GM12891 (cell line): Measurements from ENCODE around the gene DTD1.

ENCODE experiments used
- DNase-seq: peaks from one replicate; pipeline ENCODE4 v3.0.0; 2011; ENCODE audit warnings: low spot score; ENCODE audit not compliant: insufficient read length
- FAIRE-seq: peaks from 2 replicates; lab custom pipeline; 2011; peaks lifted over from hg19 to GRCh38; lab: Jason Lieb, UNC
- PAX5 ChIP-seq: IDR thresholded peaks from 2 replicates; pipeline ENCODE4 v1.6.1; 2011; ENCODE audit warnings: low read length, moderate library complexity, mild to moderate bottlenecking; ENCODE audit not compliant: insufficient read depth, severe bottlenecking
- POLR2A ChIP-seq: IDR thresholded peaks from 2 replicates; pipeline ENCODE4 v1.6.1; 2011; ENCODE audit warnings: low read depth, low read length, control low read depth
- POLR2AphosphoS5 ChIP-seq: IDR thresholded peaks from 2 replicates; pipeline ENCODE4 v1.6.1; 2011; ENCODE audit warnings: low read depth, low read length, control low read depth
- POU2F2 ChIP-seq: IDR thresholded peaks from 2 replicates; pipeline ENCODE4 v1.6.1; 2011; ENCODE audit warnings: low read depth, mild to moderate bottlenecking, control low read depth, low read length, moderate library complexity
- SPI1 ChIP-seq: IDR thresholded peaks from 2 replicates; pipeline ENCODE4 v1.6.1; 2011; ENCODE audit warnings: low read depth, low read length, control low read depth
- TAF1 ChIP-seq: IDR thresholded peaks from 2 replicates; pipeline ENCODE4 v1.6.1; 2011; ENCODE audit warnings: low read depth, low read length, control low read depth

DTD1 gene

DNA sequence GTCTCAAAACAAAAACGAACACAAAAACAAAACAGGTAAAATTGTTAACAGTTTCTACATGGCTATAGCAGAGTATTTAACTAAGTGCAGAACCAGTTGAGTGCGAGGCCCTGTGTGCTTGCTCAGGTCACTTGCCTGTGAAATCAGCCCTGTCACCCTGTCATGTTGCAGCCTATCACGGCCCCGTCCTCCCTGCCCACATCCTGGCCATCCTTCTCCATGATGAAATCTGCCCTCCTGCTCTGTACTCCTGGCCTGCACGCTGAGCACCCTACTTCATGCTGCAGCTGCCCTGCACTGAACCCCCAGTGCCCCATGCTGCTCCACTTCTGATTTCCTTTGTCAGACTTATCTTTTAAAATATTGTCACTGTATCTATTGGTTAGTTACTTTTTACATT is 62.4 kb downstream of the DTD1 start:
- FAIRE-seq (no peak), DNase-seq (no peak)
- no peak for TF ChIP-seq SPI1
- TF ChIP-seq POLR2A = no peak
- no peak for TF ChIP-seq PAX5
- no peak for TF ChIP-seq TAF1
- TF ChIP-seq POU2F2 = no peak
- TF ChIP-seq POLR2AphosphoS5 = no peak

- no peak for TF ChIP-seq POLR2AphosphoS5
- TF ChIP-seq POU2F2 = no peak
- no peak for TF ChIP-seq PAX5
- TF ChIP-seq POLR2A = no peak
- TF ChIP-seq TAF1 = no peak
- FAIRE-seq (no peak), DNase-seq (no peak)
These were observed 66.0 kb downstream of the DTD1 start for GRCh38 chr20:18653736-18654447.

- no peak for DNase-seq
- no peak for FAIRE-seq
- TF ChIP-seq POLR2A (no peak), POU2F2 (no peak), PAX5 (no peak), TAF1 (no peak), SPI1 (no peak), POLR2AphosphoS5 (no peak)
These were observed 66.6 kb downstream of the DTD1 start for GRCh38 chr20:18654448-18654773.

DNA sequence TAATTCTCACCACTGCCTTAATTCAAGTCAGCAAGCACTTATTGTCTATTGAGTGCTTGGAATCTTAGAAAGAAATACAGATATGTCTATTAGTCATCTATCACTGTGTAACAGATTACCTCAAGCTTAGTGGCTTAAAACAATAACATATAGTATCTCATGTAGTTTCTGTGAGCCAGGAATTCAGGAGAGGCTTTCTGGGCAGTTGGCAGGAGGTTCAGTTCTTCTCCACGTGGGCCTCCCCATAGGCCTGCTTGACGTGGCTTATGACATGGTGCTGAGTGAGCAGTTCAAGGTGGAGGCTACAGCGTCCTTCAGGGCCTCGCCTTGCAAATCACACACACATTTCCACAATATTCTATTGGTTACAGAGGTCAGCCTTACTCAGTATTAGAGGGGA is 69.7 kb downstream of the DTD1 start:
- FAIRE-seq = no peak
- TF ChIP-seq POLR2AphosphoS5 = no peak
- no peak for TF ChIP-seq POU2F2
- TF ChIP-seq PAX5 = no peak
- TF ChIP-seq TAF1 = no peak
- no peak for TF ChIP-seq SPI1
- TF ChIP-seq POLR2A = no peak
- no peak for DNase-seq

- FAIRE-seq = peak; percentile 64
- TF ChIP-seq POU2F2 (0 out of 2 replicates have a peak, but pooled peaks have one; percentile 49), PAX5 (no peak), SPI1 (peak; percentile 69)
- DNase-seq = no peak
These were observed 74.6 kb downstream of the DTD1 start for GRCh38 chr20:18662279-18663040.

- TF ChIP-seq PAX5 = no peak
- TF ChIP-seq TAF1 = no peak
- TF ChIP-seq SPI1 = no peak
- TF ChIP-seq POLR2A = no peak
- no peak for TF ChIP-seq POLR2AphosphoS5
- no peak for TF ChIP-seq POU2F2
- no peak for FAIRE-seq
- no peak for DNase-seq
These were observed 76.1 kb downstream of the DTD1 start for GRCh38 chr20:18663932-18664331.

- DNase-seq (no peak), FAIRE-seq (no peak)
- TF ChIP-seq POLR2AphosphoS5 = no peak
These were observed 77.3 kb downstream of the DTD1 start for GRCh38 chr20:18665135-18665534.

- no peak for TF ChIP-seq POLR2AphosphoS5
- no peak for TF ChIP-seq POLR2A
- TF ChIP-seq PAX5 = no peak
- TF ChIP-seq POU2F2 = no peak
- TF ChIP-seq TAF1 = no peak
- no peak for TF ChIP-seq SPI1
- FAIRE-seq (no peak), DNase-seq (no peak)
These were observed 79.1 kb downstream of the DTD1 start for GRCh38 chr20:18666803-18667415.

- DNase-seq = no peak
- FAIRE-seq = no peak
- TF ChIP-seq POU2F2 = no peak
- no peak for TF ChIP-seq POLR2A
- no peak for TF ChIP-seq POLR2AphosphoS5
- TF ChIP-seq TAF1 = no peak
- no peak for TF ChIP-seq PAX5
- no peak for TF ChIP-seq SPI1
These were observed 81.6 kb downstream of the DTD1 start for GRCh38 chr20:18669241-18670019.
